Gastroesophageal sphincter (tissue), 3 donors: ENCODE data around the gene ANKRD33.

Experiments used
- CTCF ChIP-seq, 4 experiments: fragments of 200-600 bp in 2 of 4; fragments of 450-650 bp in 2 of 4; sonication (generic) in 1 of 4; IDR thresholded peaks; one replicate each; pipeline ENCODE4 v1.5.1; 2017 to 2019; ENCODE audit warnings: antibody characterized with exemption in 4 of 4, mild to moderate bottlenecking in 2 of 4, moderate library complexity in 2 of 4
- POLR2AphosphoS5 ChIP-seq: sonication (generic); formaldehyde crosslinking; IDR thresholded peaks from one replicate; pipeline ENCODE4 v1.6.1; 2017; ENCODE audit warnings: antibody characterized with exemption

DNA sequence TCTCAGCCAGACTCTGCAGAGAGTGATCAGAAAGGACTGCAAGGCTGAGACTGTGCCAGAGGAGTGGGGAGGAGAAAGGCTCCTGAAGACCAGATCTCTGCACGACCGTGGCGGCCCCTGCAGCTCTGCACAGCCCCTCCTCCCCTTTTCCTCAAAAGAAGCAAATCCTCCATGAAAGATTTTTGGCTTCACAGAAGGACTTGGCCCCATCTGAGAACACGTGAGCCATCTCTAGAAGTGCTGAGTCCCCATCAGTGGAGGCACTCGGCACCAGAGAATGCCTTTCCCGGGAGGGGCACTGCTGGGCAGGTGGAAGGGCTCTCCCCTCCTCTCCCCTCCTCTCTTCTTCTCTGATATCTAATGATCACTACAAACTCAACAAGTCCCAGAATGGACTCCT lies 46.2 kb upstream of the ANKRD33 start:
- TF ChIP-seq CTCF (IDR thresholded peaks at IDR 0.05) (no peak), POLR2AphosphoS5 (no peak)
